Measurements from ENCODE around the gene MID1IP1. TPM values are rescaled to one million over a fixed set of nuclear protein-coding genes. Genes with fewer than 3 reads are reported as not detected.

Gene MID1IP1
- total and polyA plus RNA-seq, 2 of the 13 experiments (the other 11 are each of a cell fraction or from before 2014, with no cell fraction given): 35.7 to 36.1 TPM

DNA sequence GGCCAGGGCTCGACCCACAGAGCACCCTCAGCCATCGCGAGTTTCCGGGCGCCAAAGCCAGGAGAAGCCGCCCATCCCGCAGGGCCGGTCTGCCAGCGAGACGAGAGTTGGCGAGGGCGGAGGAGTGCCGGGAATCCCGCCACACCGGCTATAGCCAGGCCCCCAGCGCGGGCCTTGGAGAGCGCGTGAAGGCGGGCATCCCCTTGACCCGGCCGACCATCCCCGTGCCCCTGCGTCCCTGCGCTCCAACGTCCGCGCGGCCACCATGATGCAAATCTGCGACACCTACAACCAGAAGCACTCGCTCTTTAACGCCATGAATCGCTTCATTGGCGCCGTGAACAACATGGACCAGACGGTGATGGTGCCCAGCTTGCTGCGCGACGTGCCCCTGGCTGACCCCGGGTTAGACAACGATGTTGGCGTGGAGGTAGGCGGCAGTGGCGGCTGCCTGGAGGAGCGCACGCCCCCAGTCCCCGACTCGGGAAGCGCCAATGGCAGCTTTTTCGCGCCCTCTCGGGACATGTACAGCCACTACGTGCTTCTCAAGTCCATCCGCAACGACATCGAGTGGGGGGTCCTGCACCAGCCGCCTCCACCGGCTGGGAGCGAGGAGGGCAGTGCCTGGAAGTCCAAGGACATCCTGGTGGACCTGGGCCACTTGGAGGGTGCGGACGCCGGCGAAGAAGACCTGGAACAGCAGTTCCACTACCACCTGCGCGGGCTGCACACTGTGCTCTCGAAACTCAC, 3.6 kb downstream of the MID1IP1 start (continued):
- TF ChIP-seq ZNF569 (CRISPR knock-in tag; IDR thresholded peaks at IDR 0.05; ENCODE audit: borderline replicate concordance) (no peak), ZFP36 (IDR thresholded peaks at IDR 0.05; ENCODE audit: borderline replicate concordance, low read depth, low read length, partially characterized antibody) (no peak), GATAD2A (CRISPR knock-in tag; IDR thresholded peaks at IDR 0.05) (no peak), ZNF431 (CRISPR knock-in tag; IDR thresholded peaks at IDR 0.05; ENCODE audit: borderline replicate concordance, low read depth) (no peak), ZNF430 (CRISPR knock-in tag; IDR thresholded peaks at IDR 0.05) (no peak), TAF15 (IDR thresholded peaks at IDR 0.05; ENCODE audit: low read depth, low read length, poor library complexity, severe bottlenecking) (no peak), ZKSCAN8 (CRISPR knock-in tag; IDR thresholded peaks at IDR 0.05; ENCODE audit: borderline replicate concordance) (no peak)
- TF ChIP-seq, protein P1, sequence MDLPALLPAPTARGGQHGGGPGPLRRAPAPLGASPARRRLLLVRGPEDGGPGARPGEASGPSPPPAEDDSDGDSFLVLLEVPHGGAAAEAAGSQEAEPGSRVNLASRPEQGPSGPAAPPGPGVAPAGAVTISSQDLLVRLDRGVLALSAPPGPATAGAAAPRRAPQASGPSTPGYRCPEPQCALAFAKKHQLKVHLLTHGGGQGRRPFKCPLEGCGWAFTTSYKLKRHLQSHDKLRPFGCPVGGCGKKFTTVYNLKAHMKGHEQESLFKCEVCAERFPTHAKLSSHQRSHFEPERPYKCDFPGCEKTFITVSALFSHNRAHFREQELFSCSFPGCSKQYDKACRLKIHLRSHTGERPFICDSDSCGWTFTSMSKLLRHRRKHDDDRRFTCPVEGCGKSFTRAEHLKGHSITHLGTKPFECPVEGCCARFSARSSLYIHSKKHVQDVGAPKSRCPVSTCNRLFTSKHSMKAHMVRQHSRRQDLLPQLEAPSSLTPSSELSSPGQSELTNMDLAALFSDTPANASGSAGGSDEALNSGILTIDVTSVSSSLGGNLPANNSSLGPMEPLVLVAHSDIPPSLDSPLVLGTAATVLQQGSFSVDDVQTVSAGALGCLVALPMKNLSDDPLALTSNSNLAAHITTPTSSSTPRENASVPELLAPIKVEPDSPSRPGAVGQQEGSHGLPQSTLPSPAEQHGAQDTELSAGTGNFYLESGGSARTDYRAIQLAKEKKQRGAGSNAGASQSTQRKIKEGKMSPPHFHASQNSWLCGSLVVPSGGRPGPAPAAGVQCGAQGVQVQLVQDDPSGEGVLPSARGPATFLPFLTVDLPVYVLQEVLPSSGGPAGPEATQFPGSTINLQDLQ (CRISPR knock-in tag; IDR thresholded peaks at IDR 0.05): no peak
- TF ChIP-seq, protein P2, sequence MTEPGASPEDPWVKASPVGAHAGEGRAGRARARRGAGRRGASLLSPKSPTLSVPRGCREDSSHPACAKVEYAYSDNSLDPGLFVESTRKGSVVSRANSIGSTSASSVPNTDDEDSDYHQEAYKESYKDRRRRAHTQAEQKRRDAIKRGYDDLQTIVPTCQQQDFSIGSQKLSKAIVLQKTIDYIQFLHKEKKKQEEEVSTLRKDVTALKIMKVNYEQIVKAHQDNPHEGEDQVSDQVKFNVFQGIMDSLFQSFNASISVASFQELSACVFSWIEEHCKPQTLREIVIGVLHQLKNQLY (CRISPR knock-in tag; IDR thresholded peaks at IDR 0.05): no peak
